C4-2B (cell line): ENCODE measurements around the gene CFAP45.

Source experiments
- H3K27ac ChIP-seq: fragments of 450-650 bp; 2 replicates; pipeline ENCODE4 v1.5.1; 2017
- CTCF ChIP-seq: fragments of 450-650 bp; conservative IDR thresholded peaks from 2 replicates; pipeline ENCODE4 v1.5.1; 2017; ENCODE audit warnings: mild to moderate bottlenecking
- ZFX ChIP-seq: fragments of 450-650 bp; IDR thresholded peaks from 2 replicates; pipeline ENCODE4 v1.6.1; 2017

CFAP45 gene

GRCh38 chr1:159930216-159930615 lies 30.3 kb upstream of the CFAP45 start:
- no peak for TF ChIP-seq CTCF
- TF ChIP-seq ZFX, result no peak
- no peak overlapping the region for H3K27ac ChIP-seq

- H3K27ac ChIP-seq, result no peak overlapping the region
- TF ChIP-seq CTCF (no peak), ZFX (no peak)
Observed at GRCh38 chr1:159929155-159930051, 29.4 kb upstream of the CFAP45 start.

- H3K27ac ChIP-seq, result no peak overlapping the region
- TF ChIP-seq ZFX (no peak), CTCF (no peak)
Observed at GRCh38 chr1:159928491-159929050, 28.6 kb upstream of the CFAP45 start.

GRCh38 chr1:159927849-159928431 lies 28.0 kb upstream of the CFAP45 start:
- TF ChIP-seq CTCF (no peak), ZFX (no peak)
- H3K27ac ChIP-seq, result no peak overlapping the region

- TF ChIP-seq ZFX (no peak), CTCF (no peak)
- no peak overlapping the region for H3K27ac ChIP-seq
Observed at GRCh38 chr1:159927211-159927848, 27.4 kb upstream of the CFAP45 start.

- no peak for TF ChIP-seq CTCF
- no peak for TF ChIP-seq ZFX
Observed at GRCh38 chr1:159925719-159926078, 25.7 kb upstream of the CFAP45 start.

More at GRCh38 chr1:159925719-159926078, 25.7 kb upstream of the CFAP45 start:
- peak overlapping the region; percentile 89 for H3K27ac ChIP-seq
